Measurements from ENCODE around the gene ACSL3.

GRCh38 chr2:222943820-222944219 is 83.0 kb downstream of the ACSL3 start:
- TF ChIP-seq SUZ12 (IDR thresholded peaks at IDR 0.05; ENCODE audit: extremely low read depth, insufficient read depth, insufficient read length), result no peak
- no peak for TF ChIP-seq YY1 (IDR thresholded peaks at IDR 0.05; ENCODE audit: insufficient read depth, insufficient read length)

Measured in NT2/D1 (cell line).